Measurements from ENCODE around the gene GSG1L. TPM values are rescaled to one million over a fixed set of nuclear protein-coding genes. Genes with fewer than 3 reads are reported as not detected.

The GSG1L gene
- total RNA-seq, 2 donors from 2014 or later = 13.9 to 34.7 TPM

GRCh38 chr16:27853651-27854050, 209.9 kb downstream of the GSG1L start:
- Histone ChIP-seq H3K27ac (no peak overlapping the region), H3K36me3 (no peaks in the 10 kb centered on the region), H3K4me3 (no peak overlapping the region), H3K4me1 (peaks cover 0 to 12% of the 10 kb centered on the region in 2 donors), H3K27me3 (no peaks in the 10 kb centered on the region), H3K9me3 (no peaks in the 10 kb centered on the region)
- DNase-seq (ENCODE audit: low spot score) = no peak
- no peak for TF ChIP-seq CTCF (IDR thresholded peaks at IDR 0.05)

- no peaks in the 10 kb centered on the region for H3K9me3 ChIP-seq
- H3K4me1 ChIP-seq = peaks cover 0 to 12% of the 10 kb centered on the region in 2 donors
- no peaks in the 10 kb centered on the region for H3K27me3 ChIP-seq
- no peak overlapping the region for H3K4me3 ChIP-seq
- H3K27ac ChIP-seq = no peak overlapping the region
- no peaks in the 10 kb centered on the region for H3K36me3 ChIP-seq
- no peak for DNase-seq (ENCODE audit: low spot score)
- TF ChIP-seq CTCF (IDR thresholded peaks at IDR 0.05) = no peak
Measured at GRCh38 chr16:27853101-27853500, 210.4 kb downstream of the GSG1L start.

- Histone ChIP-seq H3K4me3 (no peak overlapping the region), H3K9me3 (no peaks in the 10 kb centered on the region), H3K36me3 (no peaks in the 10 kb centered on the region), H3K4me1 (peaks cover 0 to 12% of the 10 kb centered on the region in 2 donors), H3K27me3 (no peaks in the 10 kb centered on the region), H3K27ac (no peak overlapping the region)
- DNase-seq (ENCODE audit: low spot score) = no peak
- TF ChIP-seq CTCF (IDR thresholded peaks at IDR 0.05) = no peak
Measured at GRCh38 chr16:27852681-27853080, 210.8 kb downstream of the GSG1L start.

GRCh38 chr16:27852116-27852515, 211.4 kb downstream of the GSG1L start:
- Histone ChIP-seq H3K27ac (no peak overlapping the region), H3K4me1 (peaks cover 0 to 12% of the 10 kb centered on the region in 2 donors), H3K36me3 (no peaks in the 10 kb centered on the region), H3K4me3 (no peak overlapping the region), H3K27me3 (no peaks in the 10 kb centered on the region), H3K9me3 (no peaks in the 10 kb centered on the region)
- DNase-seq (ENCODE audit: low spot score) = no peak
- no peak for TF ChIP-seq CTCF (IDR thresholded peaks at IDR 0.05)

- Histone ChIP-seq H3K36me3 (no peaks in the 10 kb centered on the region), H3K9me3 (no peaks in the 10 kb centered on the region), H3K27me3 (no peaks in the 10 kb centered on the region), H3K4me1 (peaks cover 0 to 12% of the 10 kb centered on the region in 2 donors), H3K4me3 (no peak overlapping the region), H3K27ac (no peak overlapping the region)
- no peak for TF ChIP-seq CTCF (IDR thresholded peaks at IDR 0.05)
- no peak for DNase-seq (ENCODE audit: low spot score)
Measured at GRCh38 chr16:27851586-27851985, 211.9 kb downstream of the GSG1L start.

- no peak for TF ChIP-seq CTCF (IDR thresholded peaks at IDR 0.05)
- no peaks in the 10 kb centered on the region for H3K27me3 ChIP-seq
- no peak for DNase-seq (ENCODE audit: low spot score)
- H3K4me3 ChIP-seq = no peak overlapping the region
- no peaks in the 10 kb centered on the region for H3K9me3 ChIP-seq
- no peak overlapping the region for H3K27ac ChIP-seq
- peaks cover 0 to 12% of the 10 kb centered on the region in 2 donors for H3K4me1 ChIP-seq
- H3K36me3 ChIP-seq = no peaks in the 10 kb centered on the region
Measured at GRCh38 chr16:27849621-27850020, 213.9 kb downstream of the GSG1L start.

Data from right atrium auricular region (tissue), 2 donors.